Mesenteric fat pad (tissue), 1 donor: Measurements from ENCODE around the gene RBL2. TPM values are rescaled to one million over a fixed set of nuclear protein-coding genes. Genes with fewer than 3 reads are reported as not detected.

Source experiments
- DNase-seq: peaks from one replicate; pipeline ENCODE4 v3.0.0-alpha.2; 2020; ENCODE audit warnings: low spot score
- total RNA-seq: library from RNA; stranded (reverse); fragmentation: NEBNext Ultra II Directional; extraction: Animal tissue kit (Norgen Biotek cat#: 25700); gene quantifications from one replicate; pipeline ENCODE4 v1.2.1, GENCODE V29; 2021
- donor health status: DM: yes; HTN: yes; CAD: no.

The RBL2 gene
- total RNA-seq, 1 donor from 2014 or later = 60.0 TPM

DNA sequence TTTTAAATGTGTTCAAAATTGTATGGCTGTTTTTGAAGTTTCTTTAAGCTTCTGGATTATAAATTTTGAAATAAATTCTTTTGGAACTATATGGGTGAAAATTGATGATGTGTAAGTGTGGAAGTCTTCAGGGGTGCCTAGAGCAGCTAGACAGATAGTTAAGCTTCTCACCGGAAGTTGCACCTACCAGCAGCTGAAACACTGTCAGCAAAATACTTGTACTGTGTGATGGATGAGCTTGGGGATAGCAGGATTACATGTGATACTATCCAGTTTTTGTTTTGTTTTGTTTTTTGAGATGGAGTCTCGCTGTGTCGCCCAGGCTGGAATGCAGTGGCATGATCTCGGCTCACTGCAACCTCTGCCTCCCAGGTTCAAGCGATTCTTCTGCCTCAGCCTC is 19.7 kb downstream of the RBL2 start:
- no peak for DNase-seq

GRCh38 chr16:53456625-53457024 is 22.4 kb downstream of the RBL2 start:
- DNase-seq = no peak

DNA sequence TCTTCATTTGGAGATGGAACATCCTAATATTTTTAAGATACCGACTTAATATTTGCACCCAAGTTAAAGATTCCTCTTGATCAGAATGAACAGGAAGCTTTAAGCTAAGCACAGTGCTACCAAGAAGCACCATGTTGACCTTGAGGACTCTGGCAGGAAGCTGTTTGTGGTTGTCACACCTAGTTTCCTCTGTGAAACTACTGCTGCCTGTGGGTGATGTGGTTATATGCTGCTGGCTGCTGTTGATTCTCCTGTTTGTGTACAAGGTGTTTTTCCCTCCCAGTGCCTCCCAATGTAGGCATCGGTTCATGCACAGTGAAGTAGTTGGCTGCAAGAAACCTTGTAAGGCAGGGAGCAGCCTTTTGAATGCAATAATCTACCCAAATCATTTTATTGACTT is 23.4 kb downstream of the RBL2 start:
- no peak for DNase-seq

DNA sequence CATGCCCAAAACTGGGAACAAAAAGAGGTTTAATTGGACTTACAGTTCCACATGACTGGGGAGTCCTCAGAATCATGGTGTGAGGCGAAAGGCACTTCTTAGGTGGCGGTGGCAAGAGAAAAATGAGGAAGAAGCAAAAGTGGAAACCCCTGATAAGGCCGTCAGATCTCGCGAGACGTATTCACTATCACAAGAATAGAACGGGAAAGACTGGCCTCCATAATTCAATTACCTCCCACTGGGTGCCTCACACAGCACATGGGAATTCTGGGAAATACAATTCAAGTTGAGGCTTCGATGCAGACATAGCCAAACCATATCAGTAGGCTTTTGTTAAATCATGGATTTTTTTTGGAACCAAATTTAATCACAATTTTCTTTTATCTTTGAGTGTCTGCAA is 24.4 kb downstream of the RBL2 start:
- DNase-seq = no peak

GRCh38 chr16:53465606-53466280 is 31.5 kb downstream of the RBL2 start:
- DNase-seq = no peak

GRCh38 chr16:53476867-53477266 is 42.6 kb downstream of the RBL2 start:
- DNase-seq = no peak

DNA sequence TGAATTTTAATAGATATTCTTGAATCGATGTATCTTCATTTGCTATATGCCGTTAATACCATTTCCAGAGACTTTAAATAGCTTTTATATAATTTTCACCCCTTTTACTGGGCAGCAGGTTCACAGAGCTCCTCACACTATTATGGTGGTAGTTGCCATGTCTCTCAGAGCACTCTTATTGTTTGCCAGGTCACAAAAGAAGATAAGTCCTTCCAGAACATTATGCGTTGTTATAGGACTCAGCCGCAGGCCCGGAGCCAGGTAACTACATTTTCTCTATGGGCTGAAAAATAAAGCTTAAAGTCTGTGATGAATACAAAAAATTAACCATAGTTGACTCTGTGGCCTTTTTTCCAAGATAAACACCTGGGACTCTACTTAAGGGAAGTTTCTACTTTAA is 44.7 kb downstream of the RBL2 start:
- no peak for DNase-seq

GRCh38 chr16:53480394-53480793 is 46.1 kb downstream of the RBL2 start:
- no peak for DNase-seq

GRCh38 chr16:53482123-53482522 is 47.9 kb downstream of the RBL2 start:
- no peak for DNase-seq

GRCh38 chr16:53484542-53484941 is 50.3 kb downstream of the RBL2 start:
- DNase-seq = no peak

GRCh38 chr16:53486230-53486629 is 52.0 kb downstream of the RBL2 start:
- no peak for DNase-seq

- DNase-seq = no peak
Observed at GRCh38 chr16:53489755-53490154, 55.5 kb downstream of the RBL2 start.

DNA sequence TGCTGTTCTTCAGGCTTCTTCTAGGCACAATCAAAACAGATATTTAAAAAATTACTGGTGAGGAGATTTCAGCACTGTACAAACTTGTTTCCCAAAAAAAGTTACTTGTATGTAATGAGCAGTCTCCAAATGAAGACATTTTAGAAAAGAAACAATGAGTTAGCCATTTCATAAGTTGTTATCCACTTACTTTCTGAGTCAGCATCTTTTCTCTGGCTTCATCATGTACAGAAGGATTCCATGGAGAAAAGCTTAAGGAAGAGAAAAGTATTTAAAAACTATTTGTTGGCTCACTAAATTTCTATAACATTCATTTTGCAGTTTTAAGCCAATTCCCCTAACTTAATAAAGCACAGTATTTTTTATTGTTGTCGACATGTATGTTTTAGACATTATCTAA is 58.2 kb downstream of the RBL2 start:
- no peak for DNase-seq

DNA sequence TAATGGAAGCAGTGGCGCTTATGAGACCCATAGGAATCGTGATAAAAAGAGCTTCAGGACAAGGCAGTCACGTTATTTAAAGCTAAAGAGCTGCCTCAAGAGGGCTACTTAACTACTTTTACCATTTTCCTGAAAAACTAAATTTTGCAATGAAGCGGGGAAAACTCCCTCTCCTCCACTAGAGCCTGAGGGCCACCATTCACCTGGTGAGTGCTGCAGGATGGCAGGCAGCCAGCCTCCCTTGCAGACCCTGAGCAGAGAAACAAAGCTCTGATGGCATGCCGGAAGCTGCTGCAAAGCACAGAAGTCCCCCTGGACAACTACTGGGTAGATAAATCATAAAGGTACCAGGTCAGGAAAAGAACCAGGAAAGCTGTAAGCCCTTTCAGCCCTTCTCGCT is 60.4 kb downstream of the RBL2 start:
- no peak for DNase-seq

GRCh38 chr16:53495325-53495724 is 61.1 kb downstream of the RBL2 start:
- DNase-seq = no peak

GRCh38 chr16:53498984-53499383 is 64.7 kb downstream of the RBL2 start:
- no peak for DNase-seq

- no peak for DNase-seq
Observed at GRCh38 chr16:53501216-53501859, 67.1 kb downstream of the RBL2 start.

DNA sequence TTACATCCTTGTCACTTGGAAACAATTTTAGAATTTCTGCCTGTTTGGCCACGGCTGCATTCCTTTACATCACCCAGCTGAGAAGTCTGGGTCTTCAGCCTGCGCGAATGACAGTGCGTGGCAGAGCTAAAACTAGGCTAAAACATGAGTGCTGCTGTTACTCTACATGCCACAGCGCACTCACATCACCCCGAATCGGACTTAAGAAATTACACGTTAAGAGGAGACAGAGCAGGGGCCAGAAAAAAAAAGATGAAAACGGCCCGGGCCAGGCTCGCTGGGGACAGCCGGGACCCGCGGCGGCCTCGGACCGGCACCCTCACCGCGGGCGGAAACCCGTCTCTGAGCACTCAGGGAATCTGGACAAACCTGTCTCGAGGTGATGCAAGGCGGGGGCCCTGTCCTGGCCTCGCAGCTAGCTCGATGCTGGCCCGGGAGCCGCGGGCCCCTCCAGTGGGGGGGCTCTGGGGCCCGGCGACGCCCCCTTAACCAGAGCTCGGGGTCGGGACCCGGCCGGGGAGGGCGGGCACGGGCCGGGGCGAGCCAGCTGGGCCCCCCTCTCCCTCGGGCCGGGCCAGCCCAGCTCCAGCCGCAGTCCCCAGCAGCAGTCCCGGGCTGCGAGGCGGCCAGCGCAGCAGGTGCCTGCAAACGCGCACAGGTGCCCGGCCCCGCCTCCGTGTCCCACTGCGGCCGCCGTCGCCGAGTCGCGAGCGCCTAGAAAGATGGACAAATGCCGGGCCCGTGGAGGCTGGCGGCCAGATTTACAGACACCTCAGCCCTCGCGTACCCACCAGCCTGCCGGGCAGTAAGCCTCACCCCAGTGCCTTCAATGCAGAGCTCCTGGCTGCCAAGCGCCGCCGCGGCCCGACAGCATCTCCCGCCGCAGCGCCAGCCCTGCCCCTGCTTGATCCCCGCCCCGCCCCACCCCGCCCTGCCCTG is 68.3 kb downstream of the RBL2 start, which contains the start of gene AKTIP:
Gene AKTIP, minus strand, starts transcription at position 879 of the 939 bp plus-strand sequence. CDS start 2,950 bp downstream, outside the sequence.
- DNase-seq = peak; percentile 93

DNA sequence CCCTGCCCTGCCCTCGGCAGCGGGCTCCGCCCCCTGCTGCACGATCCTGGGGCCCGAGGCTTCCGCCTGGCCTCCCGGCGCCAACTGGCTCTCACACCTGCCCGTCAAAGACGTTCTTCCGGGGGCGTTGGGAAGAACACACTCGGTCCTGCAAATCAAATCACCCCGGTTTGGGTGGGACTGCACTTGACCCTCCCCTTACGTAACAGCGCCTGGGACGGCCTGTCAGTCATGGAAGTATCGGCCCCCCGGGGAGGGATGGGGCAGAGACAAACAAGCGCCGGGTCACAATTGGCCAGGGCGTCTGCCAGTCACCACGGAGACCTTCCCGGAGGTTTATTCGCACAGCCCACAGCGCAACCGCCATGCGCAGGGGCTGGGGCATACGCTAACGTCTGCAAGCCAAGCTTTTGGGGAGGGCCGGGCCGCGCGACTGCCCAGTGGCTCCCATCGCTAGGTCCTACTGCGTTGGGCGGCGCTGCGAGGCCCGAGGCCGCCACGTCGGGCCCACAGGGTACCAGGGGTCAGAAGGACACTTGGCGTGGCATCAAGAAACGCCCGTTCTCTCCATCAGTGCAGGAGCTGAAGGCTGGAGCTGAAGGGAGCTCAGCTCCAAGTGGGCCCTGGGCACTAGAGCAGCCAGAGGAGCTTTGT is 69.1 kb downstream of the RBL2 start:
- DNase-seq = peak; percentile 100

GRCh38 chr16:53503991-53504663 is 69.9 kb downstream of the RBL2 start:
- no peak for DNase-seq

GRCh38 chr16:53504665-53505064 is 70.4 kb downstream of the RBL2 start:
- no peak for DNase-seq
